ENCODE measurements around the gene MYH9. TPM values are rescaled to one million over a fixed set of nuclear protein-coding genes. Genes with fewer than 3 reads are reported as not detected.
A peak's percentile ranks its signal among the peaks of the same experiment; 100 is the strongest.

The MYH9 gene
- polyA plus RNA-seq, 1 of the 3 experiments (the other 2 are of a cell fraction): 303 TPM

DNA sequence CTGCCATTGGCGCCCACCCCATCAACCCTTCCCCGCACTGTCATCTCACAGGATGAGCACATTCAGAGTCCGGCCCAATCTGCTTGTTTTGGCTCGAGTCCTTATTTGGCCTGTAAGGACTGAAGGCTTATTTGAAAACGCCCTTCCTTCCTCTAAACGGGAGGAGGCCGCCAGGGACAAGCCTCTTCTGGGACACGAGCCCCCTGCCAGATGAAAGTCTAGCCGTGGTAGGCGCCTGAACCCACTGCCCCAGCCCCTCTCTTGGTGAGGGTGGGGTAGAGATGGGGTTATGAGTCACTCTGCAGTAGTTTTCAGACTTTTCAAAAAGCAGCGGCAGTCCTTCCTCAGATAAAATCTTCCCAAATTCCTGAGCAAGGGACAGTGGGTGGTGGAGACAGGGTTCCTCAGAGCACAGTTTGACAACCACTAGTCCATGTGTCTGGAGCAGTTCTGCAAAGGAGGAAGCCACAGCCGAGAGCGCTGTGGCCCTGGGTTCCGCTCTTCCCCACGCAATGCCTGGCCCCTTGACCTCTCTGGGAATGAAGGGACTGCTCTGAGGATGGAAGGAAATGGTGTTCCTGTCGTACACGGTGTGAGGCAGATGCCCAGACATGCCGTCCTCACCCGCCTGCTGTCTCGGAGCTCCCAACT lies 57.0 kb downstream of the MYH9 start (continued):
- TF ChIP-seq JUND (IDR thresholded peaks at IDR 0.05): peak; percentile 35; the same call in 1 of the 2 replicates
- TF ChIP-seq FOXM1 (IDR thresholded peaks at IDR 0.05; ENCODE audit: low read depth): no peak
- no peak for TF ChIP-seq EZH2phosphoT487 (IDR thresholded peaks at IDR 0.05; ENCODE audit: borderline replicate concordance, low read depth)

DNA sequence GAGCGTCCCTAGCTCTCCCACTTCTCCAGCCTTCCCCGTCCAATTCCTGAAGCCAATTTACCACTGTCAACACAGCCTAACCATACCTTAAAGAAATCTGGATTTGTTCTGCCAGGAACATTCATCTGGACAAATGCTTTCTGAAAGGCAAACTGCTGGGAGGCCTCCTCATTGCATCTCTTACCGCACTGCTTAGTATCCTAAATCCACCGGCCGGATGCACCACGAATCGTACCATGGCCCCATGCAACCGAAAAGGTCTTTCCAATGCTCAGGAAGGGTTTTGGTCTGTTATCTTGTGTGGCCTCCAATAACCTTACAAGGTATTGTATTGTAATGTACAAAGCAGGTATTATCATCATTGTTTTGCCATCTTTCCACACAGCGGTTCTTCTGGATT lies 57.6 kb downstream of the MYH9 start:
- H4K20me1 ChIP-seq (ENCODE audit: insufficient read depth): no peaks in the 10 kb centered on the region; the same call in 1 of the 2 replicates
- WGBS (ENCODE audit: low lambda C conversion rate): 91% methylated on average over 9 of the region's 9 CpGs
- H3K4me3 ChIP-seq (ENCODE audit: low read depth in 2 of 2, low read length in 1 of 2): no peak overlapping the region
- DNase-seq: no peak
- H3K36me3 ChIP-seq (replicated peaks in 1 of 2; ENCODE audit: control insufficient read depth in 1 of 2, insufficient read depth in 2 of 2, low read length in 1 of 2): peaks cover 45 to 49% of the 10 kb centered on the region in 2 experiments
- peak overlapping the region; percentile 88 to 98 for H3K27ac ChIP-seq (ENCODE audit: low read depth in 2 of 2, low read length in 1 of 2)
- no peaks in the 10 kb centered on the region for H3K27me3 ChIP-seq (ENCODE audit: insufficient read depth)
- ChIA-PET POLR2A (no interaction called here), CTCF (no interaction called here)
- H3K4me1 ChIP-seq (ENCODE audit: control insufficient read depth in 1 of 2, insufficient read depth in 2 of 2, low read depth in 1 of 2, low read length in 1 of 2): peaks cover 58 to 93% of the 10 kb centered on the region in 2 experiments
- H3K9me3 ChIP-seq: no peaks in the 10 kb centered on the region
- H3F3A ChIP-seq (replicated peaks; ENCODE audit: insufficient read depth): peaks cover 75% of the 10 kb centered on the region
- no peak overlapping the region for H2AFZ ChIP-seq (ENCODE audit: low read depth)
- peak overlapping the region; percentile 63 for H3K4me2 ChIP-seq
- H3K9me2 ChIP-seq: no peaks in the 10 kb centered on the region
- H3K79me2 ChIP-seq (ENCODE audit: insufficient read depth): peaks cover 100% of the 10 kb centered on the region
- TF ChIP-seq, protein P1, sequence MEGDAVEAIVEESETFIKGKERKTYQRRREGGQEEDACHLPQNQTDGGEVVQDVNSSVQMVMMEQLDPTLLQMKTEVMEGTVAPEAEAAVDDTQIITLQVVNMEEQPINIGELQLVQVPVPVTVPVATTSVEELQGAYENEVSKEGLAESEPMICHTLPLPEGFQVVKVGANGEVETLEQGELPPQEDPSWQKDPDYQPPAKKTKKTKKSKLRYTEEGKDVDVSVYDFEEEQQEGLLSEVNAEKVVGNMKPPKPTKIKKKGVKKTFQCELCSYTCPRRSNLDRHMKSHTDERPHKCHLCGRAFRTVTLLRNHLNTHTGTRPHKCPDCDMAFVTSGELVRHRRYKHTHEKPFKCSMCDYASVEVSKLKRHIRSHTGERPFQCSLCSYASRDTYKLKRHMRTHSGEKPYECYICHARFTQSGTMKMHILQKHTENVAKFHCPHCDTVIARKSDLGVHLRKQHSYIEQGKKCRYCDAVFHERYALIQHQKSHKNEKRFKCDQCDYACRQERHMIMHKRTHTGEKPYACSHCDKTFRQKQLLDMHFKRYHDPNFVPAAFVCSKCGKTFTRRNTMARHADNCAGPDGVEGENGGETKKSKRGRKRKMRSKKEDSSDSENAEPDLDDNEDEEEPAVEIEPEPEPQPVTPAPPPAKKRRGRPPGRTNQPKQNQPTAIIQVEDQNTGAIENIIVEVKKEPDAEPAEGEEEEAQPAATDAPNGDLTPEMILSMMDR (IDR thresholded peaks at IDR 0.05): no peak
- TF ChIP-seq RAD21 (IDR thresholded peaks at IDR 0.05; ENCODE audit: low read length) (no peak), MXI1 (IDR thresholded peaks at IDR 0.05; ENCODE audit: low read depth, low read length) (no peak), SIN3A (IDR thresholded peaks at IDR 0.05; ENCODE audit: borderline replicate concordance, low read depth, low read length) (no peak), GATA2 (CRISPR knock-in tag; IDR thresholded peaks at IDR 0.05) (no peak), RCOR1 (IDR thresholded peaks at IDR 0.05; ENCODE audit: low read length) (no peak), NRF1 (IDR thresholded peaks at IDR 0.05; ENCODE audit: low read depth, low read length) (no peak), GABPA (IDR thresholded peaks at IDR 0.05; ENCODE audit: low read depth) (no peak), FOXM1 (IDR thresholded peaks at IDR 0.05; ENCODE audit: low read depth) (no peak), TAF1 (IDR thresholded peaks at IDR 0.05; ENCODE audit: borderline replicate concordance, low read depth, low read length) (no peak), RFX5 (IDR thresholded peaks at IDR 0.05; ENCODE audit: low read length) (no peak)
- TF ChIP-seq, protein P2, sequence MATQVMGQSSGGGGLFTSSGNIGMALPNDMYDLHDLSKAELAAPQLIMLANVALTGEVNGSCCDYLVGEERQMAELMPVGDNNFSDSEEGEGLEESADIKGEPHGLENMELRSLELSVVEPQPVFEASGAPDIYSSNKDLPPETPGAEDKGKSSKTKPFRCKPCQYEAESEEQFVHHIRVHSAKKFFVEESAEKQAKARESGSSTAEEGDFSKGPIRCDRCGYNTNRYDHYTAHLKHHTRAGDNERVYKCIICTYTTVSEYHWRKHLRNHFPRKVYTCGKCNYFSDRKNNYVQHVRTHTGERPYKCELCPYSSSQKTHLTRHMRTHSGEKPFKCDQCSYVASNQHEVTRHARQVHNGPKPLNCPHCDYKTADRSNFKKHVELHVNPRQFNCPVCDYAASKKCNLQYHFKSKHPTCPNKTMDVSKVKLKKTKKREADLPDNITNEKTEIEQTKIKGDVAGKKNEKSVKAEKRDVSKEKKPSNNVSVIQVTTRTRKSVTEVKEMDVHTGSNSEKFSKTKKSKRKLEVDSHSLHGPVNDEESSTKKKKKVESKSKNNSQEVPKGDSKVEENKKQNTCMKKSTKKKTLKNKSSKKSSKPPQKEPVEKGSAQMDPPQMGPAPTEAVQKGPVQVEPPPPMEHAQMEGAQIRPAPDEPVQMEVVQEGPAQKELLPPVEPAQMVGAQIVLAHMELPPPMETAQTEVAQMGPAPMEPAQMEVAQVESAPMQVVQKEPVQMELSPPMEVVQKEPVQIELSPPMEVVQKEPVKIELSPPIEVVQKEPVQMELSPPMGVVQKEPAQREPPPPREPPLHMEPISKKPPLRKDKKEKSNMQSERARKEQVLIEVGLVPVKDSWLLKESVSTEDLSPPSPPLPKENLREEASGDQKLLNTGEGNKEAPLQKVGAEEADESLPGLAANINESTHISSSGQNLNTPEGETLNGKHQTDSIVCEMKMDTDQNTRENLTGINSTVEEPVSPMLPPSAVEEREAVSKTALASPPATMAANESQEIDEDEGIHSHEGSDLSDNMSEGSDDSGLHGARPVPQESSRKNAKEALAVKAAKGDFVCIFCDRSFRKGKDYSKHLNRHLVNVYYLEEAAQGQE (IDR thresholded peaks at IDR 0.05; ENCODE audit: low read depth, low read length): no peak
- TF ChIP-seq, protein P3, sequence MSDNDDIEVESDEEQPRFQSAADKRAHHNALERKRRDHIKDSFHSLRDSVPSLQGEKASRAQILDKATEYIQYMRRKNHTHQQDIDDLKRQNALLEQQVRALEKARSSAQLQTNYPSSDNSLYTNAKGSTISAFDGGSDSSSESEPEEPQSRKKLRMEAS (IDR thresholded peaks at IDR 0.05; ENCODE audit: low read depth): no peak
- TF ChIP-seq, protein P4, sequence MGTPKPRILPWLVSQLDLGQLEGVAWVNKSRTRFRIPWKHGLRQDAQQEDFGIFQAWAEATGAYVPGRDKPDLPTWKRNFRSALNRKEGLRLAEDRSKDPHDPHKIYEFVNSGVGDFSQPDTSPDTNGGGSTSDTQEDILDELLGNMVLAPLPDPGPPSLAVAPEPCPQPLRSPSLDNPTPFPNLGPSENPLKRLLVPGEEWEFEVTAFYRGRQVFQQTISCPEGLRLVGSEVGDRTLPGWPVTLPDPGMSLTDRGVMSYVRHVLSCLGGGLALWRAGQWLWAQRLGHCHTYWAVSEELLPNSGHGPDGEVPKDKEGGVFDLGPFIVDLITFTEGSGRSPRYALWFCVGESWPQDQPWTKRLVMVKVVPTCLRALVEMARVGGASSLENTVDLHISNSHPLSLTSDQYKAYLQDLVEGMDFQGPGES (IDR thresholded peaks at IDR 0.05; ENCODE audit: low read depth, low read length): no peak
- peak overlapping the region; percentile 65 for H3K9ac ChIP-seq

Data from SK-N-SH (cell line).